ENCODE data around the gene PRUNE2.
"Not testable (repeated sequence)": the region's sequence is repeated elsewhere in the genome, so short reads cannot be mapped to it uniquely, and the experiment has no call there.

The PRUNE2 gene

GRCh38 chr9:76594764-76595424 is 311.0 kb downstream of the PRUNE2 start:
- no peak overlapping the region for H3K4me3 ChIP-seq (ENCODE audit: low read depth, low read length)
- TF ChIP-seq CTCF (IDR thresholded peaks at IDR 0.05; ENCODE audit: low read depth, low read length): no peak

GRCh38 chr9:76593961-76594735 is 311.8 kb downstream of the PRUNE2 start:
- not testable (repeated sequence) for H3K4me3 ChIP-seq (ENCODE audit: low read depth, low read length)

- TF ChIP-seq CTCF (IDR thresholded peaks at IDR 0.05; ENCODE audit: low read depth, low read length): no peak
- H3K4me3 ChIP-seq (ENCODE audit: low read depth, low read length): no peak overlapping the region
Measured at GRCh38 chr9:76592974-76593347, 313.0 kb downstream of the PRUNE2 start.

GRCh38 chr9:76592091-76592973 is 313.6 kb downstream of the PRUNE2 start:
- H3K4me3 ChIP-seq (ENCODE audit: low read depth, low read length): no peak overlapping the region
- no peak for TF ChIP-seq CTCF (IDR thresholded peaks at IDR 0.05; ENCODE audit: low read depth, low read length)

- no peak for TF ChIP-seq CTCF (IDR thresholded peaks at IDR 0.05; ENCODE audit: low read depth, low read length)
- H3K4me3 ChIP-seq (ENCODE audit: low read depth, low read length): no peak overlapping the region
Measured at GRCh38 chr9:76591256-76591950, 314.5 kb downstream of the PRUNE2 start.

- H3K4me3 ChIP-seq (ENCODE audit: low read depth, low read length): no peak overlapping the region
- TF ChIP-seq CTCF (IDR thresholded peaks at IDR 0.05; ENCODE audit: low read depth, low read length): no peak
Measured at GRCh38 chr9:76588316-76588715, 317.6 kb downstream of the PRUNE2 start.

Data from WI38 (cell line).